Hepatocyte (in vitro differentiated cells): ENCODE measurements around the gene RPP40. TPM values are rescaled to one million over a fixed set of nuclear protein-coding genes. Genes with fewer than 3 reads are reported as not detected.

Experiments used
- DNase-seq: peaks from one replicate; pipeline ENCODE4 v3.0.0-alpha.2; 2016; ENCODE audit warnings: low spot score
- H2AFZ ChIP-seq: fragments of 200-600 bp; sonication (generic); 2 replicates; pipeline ENCODE4 v1.6.0; 2016; ENCODE audit warnings: antibody characterized with exemption, mild to moderate bottlenecking
- H3K27ac ChIP-seq: fragments of 200-600 bp; sonication (generic); 2 replicates; pipeline ENCODE4 v1.5.1; 2016; ENCODE audit warnings: mild to moderate bottlenecking
- H3K27me3 ChIP-seq: fragments of 200-600 bp; sonication (generic); 2 replicates; pipeline ENCODE4 v1.6.1; 2016
- H3K36me3 ChIP-seq: fragments of 200-600 bp; sonication (generic); replicated peaks from 2 replicates; pipeline ENCODE4 v1.5.1; 2016; ENCODE audit warnings: low read depth; ENCODE audit not compliant: insufficient read depth
- H3K4me1 ChIP-seq: fragments of 200-600 bp; sonication (generic); 2 replicates; pipeline ENCODE4 v1.5.1; 2016; ENCODE audit warnings: mild to moderate bottlenecking, moderate library complexity; ENCODE audit not compliant: insufficient read depth
- H3K4me2 ChIP-seq: fragments of 200-600 bp; sonication (generic); 2 replicates; pipeline ENCODE4 v1.6.0; 2016
- H3K4me3 ChIP-seq: fragments of 200-600 bp; sonication (generic); 2 replicates; pipeline ENCODE4 v1.5.1; 2016; ENCODE audit warnings: mild to moderate bottlenecking
- H3K79me2 ChIP-seq: fragments of 200-600 bp; sonication (generic); 2 replicates; pipeline ENCODE4 v1.6.0; 2017; ENCODE audit warnings: mild to moderate bottlenecking
- H3K9me2 ChIP-seq: fragments of 200-600 bp; sonication (generic); replicated peaks from 2 replicates; pipeline ENCODE4 v1.6.0; 2017; ENCODE audit warnings: mild to moderate bottlenecking; ENCODE audit not compliant: insufficient read depth
- H3K9me3 ChIP-seq: fragments of 200-600 bp; sonication (generic); 2 replicates; pipeline ENCODE4 v1.5.1; 2016; ENCODE audit warnings: low read depth, mild to moderate bottlenecking
- H4K20me1 ChIP-seq: fragments of 200-600 bp; sonication (generic); 2 replicates; pipeline ENCODE4 v1.6.0; 2016; ENCODE audit warnings: mild to moderate bottlenecking; ENCODE audit not compliant: insufficient read depth, poor library complexity, severe bottlenecking
- EZH2 ChIP-seq: fragments of 200-600 bp; sonication (generic); IDR thresholded peaks from 2 replicates; pipeline ENCODE4 v1.6.1; 2016; ENCODE audit warnings: antibody characterized with exemption, mild to moderate bottlenecking, borderline replicate concordance
- EZH2phosphoT487 ChIP-seq: fragments of 200-600 bp; sonication (generic); IDR thresholded peaks from one replicate; pipeline ENCODE4 v1.6.1; 2018; ENCODE audit warnings: antibody characterized with exemption, mild to moderate bottlenecking, low read depth, moderate library complexity; ENCODE audit not compliant: unreplicated experiment, severe bottlenecking
- WGBS: methylation state at CpG from one replicate; pipeline ENCODE4 v1.1.6; 2016; ENCODE audit warnings: low lambda C conversion rate; ENCODE audit errors: missing lambda C conversion rate; 5-methylcytosine and 5-hydroxymethylcytosine counted together
- polyA plus RNA-seq: library from polyadenylated mRNA; unstranded; fragments of >200 nt; fragmentation: Nextera tagmentation; extraction: Ambion mirVana; gene quantifications from 2 replicates; pipeline ENCODE4 v1.2.1, GENCODE V29; 2016
- total RNA-seq: library from RNA; depleted of rRNA; stranded (reverse); fragments of >200 nt; gene quantifications from 2 replicates; pipeline ENCODE4 v1.2.3, GENCODE V29; 2014
- TF ChIP-seq, protein P1 (sequence below): fragments of 200-600 bp; sonication (generic); IDR thresholded peaks from 2 replicates; pipeline ENCODE4 v1.5.1; 2016; ENCODE audit warnings: antibody characterized with exemption, mild to moderate bottlenecking; ENCODE audit not compliant: poor library complexity

RPP40 gene
- total and polyA plus RNA-seq, 2 experiments from 2014 or later = 17.7 to 24.8 TPM

DNA sequence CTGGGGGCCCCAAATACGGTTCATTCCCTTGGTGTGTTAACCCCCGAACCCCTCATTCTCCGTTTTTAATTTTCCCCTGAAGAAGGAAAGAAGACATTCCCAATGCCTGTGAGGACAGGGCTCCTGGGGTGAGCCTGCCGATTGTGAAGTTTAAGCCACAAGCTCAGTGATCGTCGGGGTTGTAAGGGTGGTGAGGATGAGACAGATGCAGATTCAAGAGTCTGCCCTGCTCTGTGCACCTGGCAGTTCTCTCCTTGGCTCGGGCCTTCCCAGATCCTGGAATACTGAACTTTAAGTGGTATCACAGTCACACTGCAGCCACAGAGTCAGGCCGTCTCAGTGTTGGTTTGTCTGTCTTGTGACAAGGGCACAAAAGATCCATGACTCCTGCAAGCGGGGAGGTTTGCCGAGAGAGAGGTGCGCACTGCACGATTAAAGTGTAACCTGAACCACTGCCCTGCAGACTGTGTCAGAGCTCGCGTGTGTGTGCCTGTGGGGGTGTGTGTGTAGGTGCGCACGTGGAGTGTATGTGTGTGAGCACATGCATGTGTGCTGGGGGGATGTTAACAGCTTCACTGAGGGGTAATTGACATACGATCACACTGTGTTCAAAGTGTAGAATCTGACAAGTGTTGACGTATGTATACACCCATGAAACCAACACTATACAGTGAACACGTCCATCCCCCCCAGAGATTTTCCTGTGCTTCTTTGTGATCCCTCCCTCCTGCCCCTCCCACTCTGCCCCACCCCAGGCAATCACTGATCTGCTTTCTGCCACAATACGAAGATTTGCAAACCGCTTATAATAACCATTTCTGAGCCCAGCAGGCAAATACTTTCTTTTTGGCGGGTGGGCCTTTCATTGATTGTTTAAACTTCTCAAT lies 38.9 kb downstream of the RPP40 start:
- Histone ChIP-seq H3K4me3 (no peak overlapping the region), H3K36me3 (no peaks in the 10 kb centered on the region), H3K27ac (no peak overlapping the region), H3K9me2 (no peaks in the 10 kb centered on the region), H2AFZ (no peak overlapping the region), H3K9me3 (no peaks in the 10 kb centered on the region), H3K79me2 (no peaks in the 10 kb centered on the region), H3K4me2 (no peak overlapping the region), H4K20me1 (no peaks in the 10 kb centered on the region), H3K27me3 (no peaks in the 10 kb centered on the region), H3K4me1 (no peaks in the 10 kb centered on the region)
- no peak for TF ChIP-seq EZH2phosphoT487
- no peak for TF ChIP-seq EZH2
- TF ChIP-seq, protein P1, sequence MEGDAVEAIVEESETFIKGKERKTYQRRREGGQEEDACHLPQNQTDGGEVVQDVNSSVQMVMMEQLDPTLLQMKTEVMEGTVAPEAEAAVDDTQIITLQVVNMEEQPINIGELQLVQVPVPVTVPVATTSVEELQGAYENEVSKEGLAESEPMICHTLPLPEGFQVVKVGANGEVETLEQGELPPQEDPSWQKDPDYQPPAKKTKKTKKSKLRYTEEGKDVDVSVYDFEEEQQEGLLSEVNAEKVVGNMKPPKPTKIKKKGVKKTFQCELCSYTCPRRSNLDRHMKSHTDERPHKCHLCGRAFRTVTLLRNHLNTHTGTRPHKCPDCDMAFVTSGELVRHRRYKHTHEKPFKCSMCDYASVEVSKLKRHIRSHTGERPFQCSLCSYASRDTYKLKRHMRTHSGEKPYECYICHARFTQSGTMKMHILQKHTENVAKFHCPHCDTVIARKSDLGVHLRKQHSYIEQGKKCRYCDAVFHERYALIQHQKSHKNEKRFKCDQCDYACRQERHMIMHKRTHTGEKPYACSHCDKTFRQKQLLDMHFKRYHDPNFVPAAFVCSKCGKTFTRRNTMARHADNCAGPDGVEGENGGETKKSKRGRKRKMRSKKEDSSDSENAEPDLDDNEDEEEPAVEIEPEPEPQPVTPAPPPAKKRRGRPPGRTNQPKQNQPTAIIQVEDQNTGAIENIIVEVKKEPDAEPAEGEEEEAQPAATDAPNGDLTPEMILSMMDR = no peak
- no peak for DNase-seq
- WGBS = 71% methylated on average over 22 of the region's 22 CpGs

- Histone ChIP-seq H3K4me2 (no peak overlapping the region), H3K9me2 (no peaks in the 10 kb centered on the region), H3K79me2 (no peaks in the 10 kb centered on the region), H3K4me3 (no peak overlapping the region), H4K20me1 (no peaks in the 10 kb centered on the region), H3K36me3 (no peaks in the 10 kb centered on the region), H3K27me3 (no peaks in the 10 kb centered on the region), H3K4me1 (no peaks in the 10 kb centered on the region), H3K9me3 (no peaks in the 10 kb centered on the region), H3K27ac (no peak overlapping the region), H2AFZ (no peak overlapping the region)
- TF ChIP-seq EZH2phosphoT487 (no peak), EZH2 (no peak)
- TF ChIP-seq, protein P1 = no peak
- WGBS = 70% methylated on average over 2 of the region's 2 CpGs
- DNase-seq = no peak
These were observed 40.9 kb downstream of the RPP40 start for GRCh38 chr6:4962905-4963304.

DNA sequence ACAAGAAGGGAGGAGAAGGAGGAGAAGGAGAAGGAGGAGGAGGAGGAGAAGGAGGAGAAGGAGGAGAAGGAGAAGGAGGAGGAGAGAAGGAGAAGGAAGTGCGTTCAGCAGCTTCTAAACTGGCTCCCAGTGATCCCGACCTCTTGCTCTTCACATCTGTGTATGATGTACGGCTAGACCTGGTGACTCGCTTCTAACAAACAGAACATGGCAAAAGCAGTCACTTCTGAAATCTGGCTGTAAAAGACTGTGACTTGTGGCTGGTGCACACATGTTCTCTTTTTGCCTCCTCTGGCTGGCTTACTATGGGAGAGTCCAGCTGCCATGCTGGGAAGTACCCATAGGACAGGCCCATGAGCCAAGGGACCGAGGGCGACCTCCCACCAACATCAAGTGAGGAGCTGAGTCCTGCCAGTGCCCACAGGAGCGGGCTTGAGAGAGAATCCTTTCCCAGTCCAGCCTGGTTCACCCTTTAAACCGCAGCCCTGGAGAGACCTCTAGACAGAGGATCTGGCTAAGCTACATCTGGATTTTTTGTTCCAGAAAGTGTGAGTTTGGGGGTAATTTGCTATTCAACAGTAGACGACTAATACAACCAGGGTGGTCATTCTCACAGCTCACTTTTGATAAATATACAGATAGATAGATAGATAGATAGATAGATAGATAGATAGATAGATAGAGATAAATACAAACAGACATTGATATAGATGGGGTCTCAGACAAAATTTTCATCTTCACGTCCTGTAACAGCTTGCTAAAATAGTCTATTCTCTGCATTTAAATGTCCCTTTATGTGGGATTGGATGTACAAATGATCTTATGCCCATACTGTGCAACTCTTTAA lies 42.3 kb downstream of the RPP40 start:
- no peaks in the 10 kb centered on the region for H3K4me1 ChIP-seq
- H3K79me2 ChIP-seq = no peaks in the 10 kb centered on the region
- TF ChIP-seq EZH2phosphoT487 (no peak), EZH2 (no peak)
- TF ChIP-seq, protein P1 = no peak
- no peaks in the 10 kb centered on the region for H3K9me3 ChIP-seq
- no peak overlapping the region for H2AFZ ChIP-seq
- 93% methylated on average over 10 of the region's 10 CpGs for WGBS
- no peaks in the 10 kb centered on the region for H4K20me1 ChIP-seq
- no peak overlapping the region for H3K27ac ChIP-seq
- no peaks in the 10 kb centered on the region for H3K36me3 ChIP-seq
- H3K9me2 ChIP-seq = no peaks in the 10 kb centered on the region
- no peak overlapping the region for H3K4me3 ChIP-seq
- no peaks in the 10 kb centered on the region for H3K27me3 ChIP-seq
- no peak for DNase-seq
- H3K4me2 ChIP-seq = no peak overlapping the region
